Muscle layer of duodenum (tissue), 2 donors: ENCODE data around the gene CXorf65.

Experiments used
- H3K27ac ChIP-seq: one replicate; pipeline ENCODE4 v1.7.0; 2013; ENCODE audit warnings: mild to moderate bottlenecking, low read length
- H3K27me3 ChIP-seq: one replicate; pipeline ENCODE4 v1.7.0; 2013; ENCODE audit warnings: low read depth, mild to moderate bottlenecking, control low read depth, low read length
- H3K36me3 ChIP-seq, 2 donors: one replicate each; pipeline ENCODE4 v1.7.0; 2013; ENCODE audit warnings: low read length in 2 of 2, control low read depth in 1 of 2, mild to moderate bottlenecking in 1 of 2; ENCODE audit not compliant: insufficient read depth in 2 of 2, control insufficient read depth in 1 of 2
- H3K4me1 ChIP-seq, 2 donors: one replicate each; pipeline ENCODE4 v1.7.0; 2013; ENCODE audit warnings: low read length in 2 of 2, mild to moderate bottlenecking in 2 of 2, control low read depth in 1 of 2, moderate library complexity in 1 of 2; ENCODE audit not compliant: insufficient read depth in 2 of 2, control insufficient read depth in 1 of 2
- H3K4me3 ChIP-seq, 2 donors: one replicate each; pipeline ENCODE4 v1.7.0; 2013; ENCODE audit warnings: low read length in 2 of 2, low read depth in 1 of 2, mild to moderate bottlenecking in 1 of 2
- H3K9me3 ChIP-seq, 2 donors: one replicate each; pipeline ENCODE4 v1.7.0; 2013; ENCODE audit warnings: low read length in 2 of 2, control low read depth in 1 of 2, mild to moderate bottlenecking in 1 of 2; ENCODE audit not compliant: control insufficient read depth in 1 of 2
- donor health status: healthy.

Gene CXorf65

DNA sequence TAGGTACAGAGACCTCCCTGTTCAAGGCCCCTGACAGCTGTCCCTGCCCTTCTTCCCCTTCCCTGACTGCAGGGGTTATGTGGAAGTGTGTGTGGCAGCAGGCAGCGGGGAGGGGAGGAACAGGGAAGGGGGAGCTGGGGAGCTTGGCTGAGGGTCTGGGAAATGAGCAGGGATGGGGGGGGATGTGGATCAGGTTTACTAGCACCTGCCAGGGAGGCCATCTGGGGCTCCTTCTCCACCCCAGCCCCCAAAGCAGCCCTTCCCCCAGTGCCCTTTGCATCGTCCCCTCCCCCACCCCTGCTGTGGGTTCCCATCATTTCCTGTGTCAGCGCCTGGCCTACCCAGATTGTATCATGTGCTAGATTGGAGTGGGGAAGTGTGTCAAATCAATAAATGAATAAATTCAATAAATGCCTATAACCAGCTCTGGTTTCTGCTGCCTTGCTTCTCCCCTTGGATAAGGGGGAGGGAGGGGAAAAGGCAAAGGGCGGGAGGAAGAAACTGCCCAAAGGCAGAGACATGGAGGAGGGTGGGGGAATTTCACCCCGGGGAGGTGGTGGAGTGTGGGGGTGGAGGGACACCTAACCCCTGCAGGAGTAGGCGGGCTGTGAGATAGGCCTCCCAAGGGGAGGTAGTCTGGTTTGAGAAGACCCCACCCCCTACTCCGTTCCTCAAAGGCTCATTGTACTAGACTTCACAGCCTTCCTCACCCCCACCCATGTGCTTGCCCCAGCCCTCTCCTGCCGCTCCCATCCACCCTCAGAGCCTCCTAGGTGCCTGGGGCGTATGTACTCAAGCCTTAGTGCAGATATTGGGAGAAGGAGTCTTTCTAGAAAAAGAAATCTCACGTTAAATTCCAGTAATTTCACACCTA is 3.2 kb downstream of the CXorf65 start:
- peak overlapping the region in 1 of 2 donors; percentile 21 for H3K4me3 ChIP-seq
- no peaks in the 10 kb centered on the region for H3K9me3 ChIP-seq
- H3K36me3 ChIP-seq = no peaks in the 10 kb centered on the region
- no peaks in the 10 kb centered on the region for H3K27me3 ChIP-seq
- H3K4me1 ChIP-seq = peaks cover 2 to 10% of the 10 kb centered on the region in 2 donors
- peak overlapping the region; percentile 45 for H3K27ac ChIP-seq

DNA sequence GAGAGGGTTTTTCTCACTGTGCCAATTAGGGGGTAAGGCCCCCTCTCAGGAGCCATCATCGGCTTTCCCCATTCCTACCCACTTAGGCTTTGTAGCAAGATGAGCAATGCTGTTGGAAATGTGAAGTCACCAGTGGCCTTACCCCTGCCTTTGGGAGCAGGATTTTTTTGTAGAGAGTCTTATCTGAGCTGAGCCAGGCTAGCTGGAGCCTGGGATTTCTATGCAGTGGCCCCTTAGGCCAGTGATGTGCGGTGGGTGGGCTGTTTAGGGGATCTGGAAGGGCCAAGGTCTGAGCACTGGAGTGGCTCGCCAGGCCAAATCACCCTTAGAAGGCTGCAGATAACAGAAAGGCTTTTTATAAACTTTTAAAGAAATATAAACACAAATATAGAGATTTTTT is 4.2 kb downstream of the CXorf65 start:
- H3K4me1 ChIP-seq = peaks cover 6 to 16% of the 10 kb centered on the region in 2 donors
- no peak overlapping the region for H3K27ac ChIP-seq
- no peaks in the 10 kb centered on the region for H3K36me3 ChIP-seq
- H3K27me3 ChIP-seq = no peaks in the 10 kb centered on the region
- no peaks in the 10 kb centered on the region for H3K9me3 ChIP-seq
- H3K4me3 ChIP-seq = no peak overlapping the region

- H3K27ac ChIP-seq = no peak overlapping the region
- H3K4me1 ChIP-seq = peaks cover 6 to 16% of the 10 kb centered on the region in 2 donors
- no peaks in the 10 kb centered on the region for H3K27me3 ChIP-seq
- H3K4me3 ChIP-seq = no peak overlapping the region
- no peaks in the 10 kb centered on the region for H3K36me3 ChIP-seq
- no peaks in the 10 kb centered on the region for H3K9me3 ChIP-seq
Measured at GRCh38 chrX:71100581-71101505, 5.7 kb downstream of the CXorf65 start.

- Histone ChIP-seq H3K27me3 (no peaks in the 10 kb centered on the region), H3K4me1 (peaks cover 6 to 19% of the 10 kb centered on the region in 2 donors), H3K27ac (no peak overlapping the region), H3K4me3 (no peak overlapping the region), H3K9me3 (no peaks in the 10 kb centered on the region), H3K36me3 (no peaks in the 10 kb centered on the region)
Measured at GRCh38 chrX:71099736-71100135, 6.8 kb downstream of the CXorf65 start.

- H3K27ac ChIP-seq = no peak overlapping the region
- H3K4me1 ChIP-seq = peaks cover 4 to 19% of the 10 kb centered on the region in 2 donors
- H3K9me3 ChIP-seq = no peaks in the 10 kb centered on the region
- H3K27me3 ChIP-seq = no peaks in the 10 kb centered on the region
- H3K4me3 ChIP-seq = no peak overlapping the region
- no peaks in the 10 kb centered on the region for H3K36me3 ChIP-seq
Measured at GRCh38 chrX:71098951-71099506, 7.5 kb downstream of the CXorf65 start.

DNA sequence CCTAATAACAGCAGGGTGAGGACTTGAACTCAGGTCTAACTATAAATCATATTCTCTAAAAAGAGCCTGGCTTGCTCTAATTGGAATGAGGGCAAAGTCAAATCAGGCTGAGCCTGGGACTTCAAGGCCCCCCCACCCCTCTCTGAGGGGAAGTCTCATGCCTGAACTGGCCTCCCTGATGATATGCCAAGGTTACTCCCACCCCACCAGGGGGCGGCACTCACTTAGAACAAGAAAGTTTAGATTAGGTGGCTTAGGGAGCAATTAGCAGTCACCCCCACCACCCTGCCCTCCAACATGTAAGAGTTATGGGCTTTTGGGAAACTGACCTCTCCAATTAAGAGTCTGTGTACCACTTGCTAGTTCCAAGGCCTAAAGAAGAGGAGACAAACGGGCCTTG is 8.2 kb downstream of the CXorf65 start:
- no peaks in the 10 kb centered on the region for H3K36me3 ChIP-seq
- H3K27ac ChIP-seq = no peak overlapping the region
- no peak overlapping the region for H3K4me3 ChIP-seq
- no peaks in the 10 kb centered on the region for H3K9me3 ChIP-seq
- no peaks in the 10 kb centered on the region for H3K27me3 ChIP-seq
- peaks cover 4 to 19% of the 10 kb centered on the region in 2 donors for H3K4me1 ChIP-seq

GRCh38 chrX:71096760-71097032 is 9.8 kb downstream of the CXorf65 start:
- no peaks in the 10 kb centered on the region for H3K27me3 ChIP-seq
- H3K4me1 ChIP-seq = peaks cover 4 to 17% of the 10 kb centered on the region in 2 donors
- no peaks in the 10 kb centered on the region for H3K36me3 ChIP-seq
- H3K4me3 ChIP-seq = peak overlapping the region; percentile 69 to 70
- no peak overlapping the region for H3K27ac ChIP-seq
- no peaks in the 10 kb centered on the region for H3K9me3 ChIP-seq

GRCh38 chrX:71095981-71096759 is 10.4 kb downstream of the CXorf65 start:
- no peaks in the 10 kb centered on the region for H3K27me3 ChIP-seq
- H3K36me3 ChIP-seq = no peaks in the 10 kb centered on the region
- peaks cover 4 to 17% of the 10 kb centered on the region in 2 donors for H3K4me1 ChIP-seq
- H3K27ac ChIP-seq = no peak overlapping the region
- H3K4me3 ChIP-seq = peak overlapping the region; percentile 69 to 70
- H3K9me3 ChIP-seq = no peaks in the 10 kb centered on the region

- H3K4me3 ChIP-seq = peak within 1 kb of the TSS; percentile 70 to 72
- peaks cover 4 to 17% of the 10 kb centered on the region in 2 donors for H3K4me1 ChIP-seq
- no peaks in the 10 kb centered on the region for H3K27me3 ChIP-seq
- H3K27ac ChIP-seq = no peak within 1 kb of the TSS
- no peaks in the 10 kb centered on the region for H3K9me3 ChIP-seq
- no peaks in the 10 kb centered on the region for H3K36me3 ChIP-seq
Measured at GRCh38 chrX:71095555-71095980, 11.0 kb downstream of the CXorf65 start, which contains the start of gene FOXO4. FOXO4 (plus strand) TSS chrX:71095851; CDS start chrX:71096529, 678 bp downstream.

DNA sequence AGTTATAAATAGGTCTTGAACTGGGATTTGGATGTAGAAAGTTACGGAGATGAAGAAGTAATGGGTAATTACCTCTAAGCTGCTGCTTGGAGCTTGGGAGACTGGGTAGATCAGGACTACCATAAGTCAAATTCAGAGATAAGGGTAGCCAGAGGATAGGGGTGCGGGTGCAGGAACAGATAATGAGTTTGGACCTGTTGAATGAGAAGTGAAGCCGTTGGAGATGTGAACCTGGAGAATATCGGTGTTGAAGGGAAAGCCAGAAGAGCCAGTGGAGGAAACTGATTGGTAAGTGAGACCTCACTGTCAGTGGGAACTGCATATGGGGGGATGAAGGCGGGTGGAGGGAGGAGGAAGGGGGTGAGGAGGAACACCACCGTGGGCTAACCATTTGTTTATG is 11.5 kb downstream of the CXorf65 start:
- Histone ChIP-seq H3K36me3 (no peaks in the 10 kb centered on the region), H3K9me3 (no peaks in the 10 kb centered on the region), H3K4me3 (peak overlapping the region; percentile 70 to 72), H3K27ac (no peak overlapping the region), H3K4me1 (peaks cover 4 to 17% of the 10 kb centered on the region in 2 donors), H3K27me3 (no peaks in the 10 kb centered on the region)
